ENCODE results near the gene TFAP2D.
A peak's percentile ranks its signal among the peaks of the same experiment; 100 is the strongest.

The TFAP2D gene

DNA sequence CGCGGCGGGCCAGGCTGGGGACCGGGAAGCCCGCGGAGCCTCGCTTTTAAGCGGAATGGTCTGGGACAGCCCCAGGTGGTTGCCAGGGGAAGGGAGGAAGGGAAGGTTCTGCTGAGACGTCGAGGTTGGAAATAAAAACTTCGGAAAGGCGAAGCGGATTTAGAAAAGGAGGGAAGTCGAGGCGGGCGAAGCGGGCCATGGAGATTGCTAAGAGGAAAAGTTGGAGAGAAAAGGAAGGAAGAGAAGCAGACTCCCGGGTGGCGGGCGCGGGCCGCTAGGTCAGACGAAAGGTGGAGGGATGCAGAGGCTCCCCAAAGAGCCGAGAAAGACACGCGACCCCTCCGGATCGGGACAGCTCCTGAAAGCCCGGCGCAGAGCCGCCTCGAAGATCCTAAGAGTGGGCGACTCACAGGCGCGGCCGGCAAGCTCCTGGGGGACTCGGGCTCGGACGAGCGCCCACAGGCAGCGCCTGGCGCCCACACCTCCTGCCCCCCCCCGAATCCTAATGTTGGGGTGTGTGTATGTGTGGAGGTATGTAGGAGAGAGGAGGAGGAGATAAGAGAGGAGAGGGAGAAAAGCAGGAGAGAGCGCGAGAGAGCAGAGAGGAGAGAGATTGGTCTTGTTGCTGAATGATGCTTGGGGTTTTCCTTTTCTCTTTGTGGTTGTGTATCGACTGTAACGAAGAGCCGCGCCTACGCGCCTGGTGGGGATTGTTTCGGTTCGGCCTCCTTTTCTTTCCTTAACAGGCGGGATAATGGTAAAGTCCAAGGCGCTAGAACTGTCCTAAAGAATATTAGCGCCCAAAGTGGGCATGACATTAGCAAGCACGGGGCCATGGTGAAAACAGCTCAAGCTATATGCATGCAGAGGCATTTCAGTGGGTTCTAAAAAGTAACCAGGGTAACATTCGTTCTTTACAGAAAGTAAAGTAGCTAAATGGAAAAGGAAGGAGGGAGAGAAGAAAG, 106.9 kb downstream of the TFAP2D start:
- peak overlapping the region; percentile 20 for H3K4me3 ChIP-seq (ENCODE audit: control insufficient read depth, low read depth, low read length)
- DNase-seq (ENCODE audit: low read depth) = no peak
- TF ChIP-seq, protein P1, sequence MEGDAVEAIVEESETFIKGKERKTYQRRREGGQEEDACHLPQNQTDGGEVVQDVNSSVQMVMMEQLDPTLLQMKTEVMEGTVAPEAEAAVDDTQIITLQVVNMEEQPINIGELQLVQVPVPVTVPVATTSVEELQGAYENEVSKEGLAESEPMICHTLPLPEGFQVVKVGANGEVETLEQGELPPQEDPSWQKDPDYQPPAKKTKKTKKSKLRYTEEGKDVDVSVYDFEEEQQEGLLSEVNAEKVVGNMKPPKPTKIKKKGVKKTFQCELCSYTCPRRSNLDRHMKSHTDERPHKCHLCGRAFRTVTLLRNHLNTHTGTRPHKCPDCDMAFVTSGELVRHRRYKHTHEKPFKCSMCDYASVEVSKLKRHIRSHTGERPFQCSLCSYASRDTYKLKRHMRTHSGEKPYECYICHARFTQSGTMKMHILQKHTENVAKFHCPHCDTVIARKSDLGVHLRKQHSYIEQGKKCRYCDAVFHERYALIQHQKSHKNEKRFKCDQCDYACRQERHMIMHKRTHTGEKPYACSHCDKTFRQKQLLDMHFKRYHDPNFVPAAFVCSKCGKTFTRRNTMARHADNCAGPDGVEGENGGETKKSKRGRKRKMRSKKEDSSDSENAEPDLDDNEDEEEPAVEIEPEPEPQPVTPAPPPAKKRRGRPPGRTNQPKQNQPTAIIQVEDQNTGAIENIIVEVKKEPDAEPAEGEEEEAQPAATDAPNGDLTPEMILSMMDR (IDR thresholded peaks at IDR 0.05; ENCODE audit: control insufficient read depth, insufficient read depth, low read depth, low read length, missing control alignments) = no peak

DNA sequence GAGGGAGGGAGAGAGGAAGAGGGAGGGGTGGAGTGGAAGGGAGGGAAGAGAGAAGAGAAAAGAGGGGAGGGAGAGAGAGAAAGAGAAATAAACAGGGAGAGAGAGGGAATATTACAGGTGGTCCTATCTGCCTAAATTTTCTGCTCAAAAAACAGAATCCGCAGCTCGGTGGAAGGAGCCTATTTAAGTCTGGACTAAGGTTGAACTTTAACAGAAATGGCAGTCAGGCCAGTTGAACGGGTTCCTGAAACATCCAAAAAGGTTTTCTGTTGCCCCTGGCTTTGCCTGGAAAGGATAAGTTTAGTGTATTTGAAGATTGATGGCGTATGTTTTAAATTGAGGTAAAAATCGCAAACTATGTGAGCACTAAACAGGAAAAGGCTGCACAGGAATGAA, 107.5 kb downstream of the TFAP2D start:
- DNase-seq (ENCODE audit: low read depth) = no peak
- TF ChIP-seq, protein P1 (IDR thresholded peaks at IDR 0.05; ENCODE audit: control insufficient read depth, insufficient read depth, low read depth, low read length, missing control alignments) = no peak
- no peak overlapping the region for H3K4me3 ChIP-seq (ENCODE audit: control insufficient read depth, low read depth, low read length)

DNA sequence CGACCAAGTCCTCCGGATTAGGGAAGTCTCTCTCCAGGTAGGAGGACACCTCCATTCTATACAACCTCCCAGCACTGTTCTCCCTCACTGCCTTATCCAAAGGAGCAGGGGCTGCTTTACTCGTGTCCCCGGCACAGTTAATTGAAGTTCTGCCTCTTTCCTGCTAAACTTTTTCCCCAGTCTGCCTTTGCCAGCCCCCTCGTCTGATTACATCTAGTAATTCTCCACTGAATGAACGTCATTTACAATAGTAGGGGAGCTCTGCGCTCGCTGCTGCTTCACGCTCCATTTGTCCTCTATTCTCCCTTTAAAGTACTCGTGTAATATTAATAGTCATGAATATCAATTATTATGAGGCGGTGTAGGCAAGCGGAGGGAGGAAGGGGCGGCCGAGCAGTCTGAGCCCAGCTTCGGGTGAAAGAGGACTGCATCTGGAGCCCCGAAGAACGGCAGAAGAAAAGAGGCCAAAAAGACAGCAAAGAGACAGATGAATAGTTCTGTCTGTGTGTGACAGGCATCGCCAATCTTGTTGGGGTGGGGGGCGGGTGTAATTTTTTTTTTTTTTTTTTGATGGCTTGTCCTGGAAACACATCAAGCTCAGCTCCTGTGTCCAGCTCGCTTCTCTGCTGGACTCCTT, 108.2 kb downstream of the TFAP2D start:
- no peak for DNase-seq (ENCODE audit: low read depth)
- TF ChIP-seq, protein P1 (IDR thresholded peaks at IDR 0.05; ENCODE audit: control insufficient read depth, insufficient read depth, low read depth, low read length, missing control alignments) = no peak
- no peak overlapping the region for H3K4me3 ChIP-seq (ENCODE audit: control insufficient read depth, low read depth, low read length)

DNA sequence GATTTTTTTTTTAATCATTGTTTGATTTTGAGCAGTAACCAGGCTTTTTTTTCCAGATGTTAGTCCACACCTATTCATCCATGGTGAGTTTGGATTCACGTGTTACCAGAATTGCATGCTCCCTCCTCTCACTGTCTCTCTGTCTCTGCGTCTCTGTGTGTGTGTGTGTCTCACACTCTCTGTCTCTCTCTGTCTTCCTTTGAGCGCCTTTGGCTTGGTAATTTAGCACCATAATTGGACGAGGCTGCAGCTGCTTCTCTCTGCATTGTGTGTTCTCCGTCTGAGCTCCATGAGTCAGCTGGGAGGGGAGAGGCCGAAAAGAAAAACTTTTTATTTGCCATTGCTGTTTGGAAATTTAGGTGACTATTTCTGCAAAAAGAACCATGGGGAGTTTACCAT, 108.8 kb downstream of the TFAP2D start:
- H3K4me3 ChIP-seq (ENCODE audit: control insufficient read depth, low read depth, low read length) = no peak overlapping the region
- DNase-seq (ENCODE audit: low read depth) = no peak
- TF ChIP-seq, protein P1 (IDR thresholded peaks at IDR 0.05; ENCODE audit: control insufficient read depth, insufficient read depth, low read depth, low read length, missing control alignments) = no peak
